Osteocyte (in vitro differentiated cells): Measurements from ENCODE around the gene DNAJC13. TPM values are rescaled to one million over a fixed set of nuclear protein-coding genes. Genes with fewer than 3 reads are reported as not detected.

Experiments
- DNase-seq: peaks from one replicate; pipeline ENCODE4 v3.0.0; 2021; ENCODE audit warnings: mixed read lengths; ENCODE audit not compliant: unreplicated experiment; ENCODE audit errors: extremely low spot score
- H3K27ac Mint-ChIP-seq: one replicate; pipeline ENCODE4 v1.8.0; 2021; ENCODE audit warnings: mild to moderate bottlenecking, mixed read lengths; ENCODE audit not compliant: unreplicated experiment
- H3K27me3 Mint-ChIP-seq: one replicate; pipeline ENCODE4 v1.8.0; 2021; ENCODE audit warnings: mixed read lengths; ENCODE audit not compliant: unreplicated experiment
- H3K36me3 Mint-ChIP-seq: one replicate; pipeline ENCODE4 v1.8.0; 2021; ENCODE audit warnings: mixed read lengths; ENCODE audit not compliant: unreplicated experiment
- H3K4me1 Mint-ChIP-seq: one replicate; pipeline ENCODE4 v1.8.0; 2021; ENCODE audit warnings: mixed read lengths; ENCODE audit not compliant: unreplicated experiment
- H3K4me3 Mint-ChIP-seq: one replicate; pipeline ENCODE4 v1.8.0; 2021; ENCODE audit warnings: mild to moderate bottlenecking, moderate library complexity, mixed read lengths; ENCODE audit not compliant: unreplicated experiment
- H3K9me3 Mint-ChIP-seq: one replicate; pipeline ENCODE4 v1.8.0; 2021; ENCODE audit warnings: mixed read lengths; ENCODE audit not compliant: unreplicated experiment
- total RNA-seq: library from RNA; stranded (reverse); gene quantifications from 2 replicates; pipeline ENCODE4 v1.2.1, GENCODE V29; 2021
- TF ChIP-seq, protein P1 (sequence below): fragments of 200-600 bp; sonication (generic); IDR thresholded peaks from 2 replicates; pipeline ENCODE4 v1.5.0; 2021; ENCODE audit warnings: antibody characterized with exemption, mild to moderate bottlenecking, moderate library complexity

DNAJC13 gene
- total RNA-seq, 1 donor from 2014 or later: 57.1 TPM

DNA sequence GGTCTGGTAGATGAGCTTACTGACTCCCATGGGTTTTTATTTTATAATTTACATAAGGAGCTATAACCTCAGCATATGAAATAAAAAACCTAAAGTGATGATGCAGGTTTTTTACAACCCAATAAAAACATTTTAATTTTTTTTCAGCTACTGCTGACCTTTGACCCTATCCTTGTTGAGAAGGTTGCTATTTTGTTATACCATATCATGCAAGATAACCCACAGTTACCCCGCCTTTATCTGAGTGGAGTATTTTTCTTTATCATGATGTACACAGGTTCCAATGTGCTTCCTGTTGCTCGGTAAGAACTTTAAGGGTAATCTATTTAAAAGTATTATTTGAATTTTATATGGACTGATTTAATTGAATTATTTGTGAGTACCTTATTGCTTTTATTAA lies 70.8 kb downstream of the DNAJC13 start:
- no peaks in the 10 kb centered on the region for H3K9me3 Mint-ChIP-seq
- no peak overlapping the region for H3K4me3 Mint-ChIP-seq
- DNase-seq: no peak
- H3K36me3 Mint-ChIP-seq: peaks cover 33% of the 10 kb centered on the region
- TF ChIP-seq, protein P1, sequence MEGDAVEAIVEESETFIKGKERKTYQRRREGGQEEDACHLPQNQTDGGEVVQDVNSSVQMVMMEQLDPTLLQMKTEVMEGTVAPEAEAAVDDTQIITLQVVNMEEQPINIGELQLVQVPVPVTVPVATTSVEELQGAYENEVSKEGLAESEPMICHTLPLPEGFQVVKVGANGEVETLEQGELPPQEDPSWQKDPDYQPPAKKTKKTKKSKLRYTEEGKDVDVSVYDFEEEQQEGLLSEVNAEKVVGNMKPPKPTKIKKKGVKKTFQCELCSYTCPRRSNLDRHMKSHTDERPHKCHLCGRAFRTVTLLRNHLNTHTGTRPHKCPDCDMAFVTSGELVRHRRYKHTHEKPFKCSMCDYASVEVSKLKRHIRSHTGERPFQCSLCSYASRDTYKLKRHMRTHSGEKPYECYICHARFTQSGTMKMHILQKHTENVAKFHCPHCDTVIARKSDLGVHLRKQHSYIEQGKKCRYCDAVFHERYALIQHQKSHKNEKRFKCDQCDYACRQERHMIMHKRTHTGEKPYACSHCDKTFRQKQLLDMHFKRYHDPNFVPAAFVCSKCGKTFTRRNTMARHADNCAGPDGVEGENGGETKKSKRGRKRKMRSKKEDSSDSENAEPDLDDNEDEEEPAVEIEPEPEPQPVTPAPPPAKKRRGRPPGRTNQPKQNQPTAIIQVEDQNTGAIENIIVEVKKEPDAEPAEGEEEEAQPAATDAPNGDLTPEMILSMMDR: no peak
- H3K27ac Mint-ChIP-seq: no peak overlapping the region
- H3K4me1 Mint-ChIP-seq: peaks cover 15% of the 10 kb centered on the region
- no peaks in the 10 kb centered on the region for H3K27me3 Mint-ChIP-seq

DNA sequence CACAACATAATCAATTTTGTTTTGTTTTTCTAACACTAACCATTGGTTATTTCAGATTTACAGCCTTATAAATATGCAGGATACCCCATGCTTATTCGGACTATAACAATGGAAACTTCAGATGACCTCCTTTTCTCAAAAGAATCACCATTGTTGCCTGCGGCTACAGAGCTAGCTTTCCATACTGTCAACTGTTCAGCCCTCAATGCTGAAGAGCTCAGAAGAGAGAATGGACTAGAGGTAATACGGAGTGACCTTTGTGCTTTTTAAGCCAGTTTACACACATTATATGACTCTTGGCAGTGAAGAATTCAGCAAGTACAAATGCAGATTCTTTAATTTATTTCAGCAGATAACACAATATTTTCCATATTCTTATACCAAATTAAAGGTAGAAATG lies 81.8 kb downstream of the DNAJC13 start:
- Mint-ChIP-seq H3K27me3 (no peaks in the 10 kb centered on the region), H3K4me1 (no peaks in the 10 kb centered on the region), H3K9me3 (no peaks in the 10 kb centered on the region), H3K4me3 (no peak overlapping the region), H3K27ac (no peak overlapping the region), H3K36me3 (peaks cover 55% of the 10 kb centered on the region)
- no peak for DNase-seq
- TF ChIP-seq, protein P1: no peak

DNA sequence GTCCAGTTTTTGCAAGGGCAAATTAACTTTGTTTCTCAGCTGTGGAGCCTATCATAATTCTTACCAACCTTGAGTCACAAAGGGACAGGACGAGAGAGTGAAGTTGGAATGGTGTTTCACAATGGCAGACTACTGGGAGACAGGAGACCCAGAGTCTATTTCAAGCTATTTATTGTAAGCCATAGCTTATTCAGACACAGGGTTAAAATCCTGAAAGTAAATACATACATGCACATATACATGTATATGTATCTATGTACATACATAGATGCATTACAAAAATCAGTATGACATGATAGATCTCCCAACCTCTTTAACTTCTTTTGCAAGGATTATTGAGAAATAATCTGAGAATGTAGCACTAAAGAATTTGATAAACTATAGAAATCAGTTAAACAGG lies 86.3 kb downstream of the DNAJC13 start:
- Mint-ChIP-seq H3K36me3 (peaks cover 59% of the 10 kb centered on the region), H3K9me3 (no peaks in the 10 kb centered on the region), H3K4me3 (no peak overlapping the region), H3K27ac (no peak overlapping the region), H3K27me3 (no peaks in the 10 kb centered on the region), H3K4me1 (no peaks in the 10 kb centered on the region)
- no peak for DNase-seq
- TF ChIP-seq, protein P1: no peak

DNA sequence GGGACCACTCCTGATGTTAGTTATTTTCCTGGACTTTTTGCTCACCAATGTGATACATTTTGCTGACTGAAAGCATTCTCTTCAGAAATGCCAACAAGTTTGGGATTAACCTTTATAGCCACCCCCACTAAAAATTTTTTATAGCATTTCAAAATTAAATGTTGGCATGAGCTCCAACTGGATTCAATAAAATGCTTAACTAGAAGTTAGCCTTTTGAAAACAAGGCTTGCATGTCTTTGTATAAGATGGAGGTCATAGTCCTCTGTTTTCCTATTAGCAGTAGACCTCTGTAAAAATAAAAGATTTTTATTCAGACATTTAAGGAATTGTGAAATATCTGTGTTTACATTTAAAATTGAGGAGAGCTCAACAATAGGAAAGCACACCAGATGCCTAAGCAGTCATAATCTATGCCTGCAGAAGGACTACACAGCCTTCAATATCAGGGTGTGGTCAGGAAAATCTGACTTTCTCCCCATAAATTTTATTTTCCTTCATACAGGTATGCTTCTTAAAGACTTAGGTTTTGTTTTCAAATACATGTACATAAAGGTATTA lies 87.2 kb downstream of the DNAJC13 start:
- no peaks in the 10 kb centered on the region for H3K4me1 Mint-ChIP-seq
- H3K27ac Mint-ChIP-seq: no peak overlapping the region
- no peaks in the 10 kb centered on the region for H3K9me3 Mint-ChIP-seq
- no peak overlapping the region for H3K4me3 Mint-ChIP-seq
- TF ChIP-seq, protein P1: no peak
- DNase-seq: no peak
- H3K36me3 Mint-ChIP-seq: peaks cover 64% of the 10 kb centered on the region
- H3K27me3 Mint-ChIP-seq: no peaks in the 10 kb centered on the region

DNA sequence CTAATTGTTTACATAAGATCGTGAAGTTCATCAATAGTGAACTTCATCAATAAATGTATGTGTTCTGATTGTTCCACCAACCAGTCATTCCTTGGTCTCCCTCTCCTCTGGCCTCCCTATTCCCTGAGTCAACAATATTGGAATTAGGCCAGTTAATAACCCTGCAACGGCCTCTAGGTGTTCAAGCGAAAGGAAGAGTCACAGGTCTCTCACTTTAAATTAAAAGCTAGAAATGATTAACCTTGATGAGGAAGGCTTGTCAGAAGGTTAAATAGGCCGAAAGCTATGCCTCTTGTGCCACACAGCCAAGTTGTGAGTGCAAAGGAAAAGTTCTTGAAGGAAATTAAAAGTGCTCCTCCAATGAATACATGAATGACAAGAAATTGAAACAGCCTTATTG lies 90.4 kb downstream of the DNAJC13 start:
- no peak for DNase-seq
- Mint-ChIP-seq H3K4me3 (no peak overlapping the region), H3K4me1 (no peaks in the 10 kb centered on the region), H3K36me3 (peaks cover 63% of the 10 kb centered on the region), H3K27me3 (no peaks in the 10 kb centered on the region), H3K27ac (no peak overlapping the region), H3K9me3 (no peaks in the 10 kb centered on the region)
- TF ChIP-seq, protein P1: no peak
